Dermis blood vessel endothelial cell (primary cell): ENCODE measurements around the gene KMT5C. TPM values are rescaled to one million over a fixed set of nuclear protein-coding genes. Genes with fewer than 3 reads are reported as not detected.
"Not testable (repeated sequence)": the region's sequence is repeated elsewhere in the genome, so short reads cannot be mapped to it uniquely, and the experiment has no call there.

Experiments used
- DNase-seq: peaks from one replicate; pipeline ENCODE4 v3.0.0; 2010
- total RNA-seq: library from RNA; depleted of rRNA; stranded (reverse); fragments of >200 nt; gene quantifications from 2 replicates; pipeline ENCODE4 v1.2.3, GENCODE V29; 2014

The KMT5C gene
- total RNA-seq, 1 donor from 2014 or later: 6.1 TPM

DNA sequence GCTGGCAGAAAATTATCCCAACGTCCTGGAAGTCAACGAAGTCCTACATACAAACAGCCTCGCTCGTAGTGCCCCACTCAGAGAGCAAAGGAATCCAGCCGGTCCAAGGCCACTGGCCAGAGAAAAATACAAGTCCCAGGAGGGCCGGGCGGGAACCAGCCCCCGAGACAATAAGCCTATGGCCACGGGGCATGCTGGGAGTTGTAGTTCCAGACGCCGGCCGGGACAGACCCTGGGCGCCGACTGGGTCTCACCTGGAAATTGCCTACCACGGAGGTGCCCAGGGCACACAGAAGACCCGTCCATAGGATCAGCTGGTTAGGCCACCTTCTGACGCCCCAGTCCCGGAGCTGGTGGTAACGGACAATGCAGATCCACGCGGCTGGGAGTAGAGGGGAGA is 19.9 kb upstream of the KMT5C start:
- peak; percentile 59 for DNase-seq

DNA sequence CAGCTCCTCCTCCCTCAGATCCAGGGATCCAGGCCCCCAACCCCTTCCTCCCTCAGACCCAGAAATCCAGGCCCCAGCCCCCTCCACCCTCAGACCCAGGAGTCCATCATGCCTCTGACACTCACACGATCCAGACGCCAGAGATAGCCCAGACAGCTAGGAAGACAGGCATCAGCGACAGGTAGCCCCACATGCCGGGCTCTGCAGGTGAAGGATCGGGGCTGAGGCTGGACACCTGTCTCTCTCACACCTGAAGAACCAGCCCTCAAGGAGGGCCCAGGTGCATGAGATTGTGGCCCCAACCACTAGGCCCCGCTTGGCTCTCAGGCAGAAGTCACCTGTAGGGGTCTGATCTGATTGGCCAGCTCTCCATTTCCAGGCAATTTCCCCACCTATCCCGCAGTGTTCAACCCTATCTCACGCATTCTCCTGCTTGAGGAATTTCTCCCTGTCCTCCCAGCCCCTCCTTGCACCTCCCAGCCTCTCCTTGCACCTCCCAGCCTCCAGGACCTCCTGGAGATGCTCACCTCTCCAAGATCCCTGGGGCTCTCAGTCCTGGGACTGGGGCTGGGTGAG is 18.7 kb upstream of the KMT5C start:
- DNase-seq: no peak

DNA sequence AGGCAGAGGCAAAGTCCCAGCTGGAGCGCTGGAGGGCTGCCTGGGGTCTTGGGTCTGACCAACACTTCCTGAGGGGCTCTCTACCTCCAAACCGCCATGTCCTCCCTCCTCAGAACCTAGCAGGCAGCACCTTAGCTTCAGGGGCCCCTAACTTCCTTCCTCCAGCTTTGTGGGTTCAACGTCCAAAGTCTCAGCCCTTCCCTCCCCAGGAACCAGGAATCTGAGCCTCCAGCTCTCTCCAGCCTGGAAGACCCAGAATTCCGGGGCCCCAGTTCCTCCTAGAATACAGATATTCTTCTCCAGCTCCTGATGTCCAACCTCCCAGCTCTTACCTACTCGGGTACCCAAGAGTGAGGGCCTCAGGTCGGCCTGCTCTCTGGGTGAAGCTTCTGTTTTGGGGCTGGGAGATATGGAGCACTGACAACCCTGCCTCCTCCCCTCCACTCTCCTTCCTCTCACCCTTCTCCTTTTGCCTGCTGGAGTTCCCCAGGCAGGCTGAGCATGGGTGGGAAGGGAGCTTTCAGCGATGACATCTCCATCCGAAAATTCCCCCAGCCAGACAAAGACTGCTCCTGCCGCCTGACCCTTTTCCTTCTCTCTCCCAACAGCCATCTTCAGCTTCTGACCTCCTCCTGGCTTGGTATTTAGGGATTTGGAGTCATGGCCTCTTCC is 18.1 kb upstream of the KMT5C start:
- no peak for DNase-seq

DNA sequence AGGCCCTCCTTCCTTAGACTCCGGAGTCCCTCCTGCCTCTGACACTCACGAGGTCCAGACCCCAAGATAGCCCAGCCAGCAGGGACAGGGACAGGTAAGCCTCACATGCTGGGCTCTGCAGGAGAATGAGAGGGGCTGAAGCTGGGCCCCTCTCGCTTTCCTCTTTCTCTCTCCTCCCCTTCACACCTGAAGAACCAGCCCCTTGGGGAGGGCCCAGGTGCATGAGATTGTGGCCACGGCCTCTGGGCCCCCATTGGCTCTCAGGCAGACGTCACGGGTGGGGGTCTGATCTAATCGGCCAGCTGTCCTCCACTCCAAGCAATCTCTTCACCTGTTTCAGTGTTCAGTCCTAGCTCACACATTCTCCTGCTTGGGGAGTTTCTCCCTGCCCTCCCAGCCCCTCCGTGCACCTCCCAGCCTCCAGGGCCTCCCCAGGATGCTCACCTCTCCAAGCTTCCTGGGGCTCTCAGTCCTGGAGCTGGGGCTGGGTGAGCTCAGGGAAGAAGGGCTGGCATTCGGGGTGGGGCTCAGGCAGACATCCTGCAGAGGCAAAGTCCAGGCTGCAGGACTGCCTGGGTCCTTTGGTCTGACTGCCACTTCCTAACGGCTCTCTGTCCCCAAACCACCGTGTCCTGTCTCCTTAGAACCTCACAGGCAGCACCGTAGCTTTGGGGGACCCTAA is 17.3 kb upstream of the KMT5C start:
- DNase-seq: no peak

DNA sequence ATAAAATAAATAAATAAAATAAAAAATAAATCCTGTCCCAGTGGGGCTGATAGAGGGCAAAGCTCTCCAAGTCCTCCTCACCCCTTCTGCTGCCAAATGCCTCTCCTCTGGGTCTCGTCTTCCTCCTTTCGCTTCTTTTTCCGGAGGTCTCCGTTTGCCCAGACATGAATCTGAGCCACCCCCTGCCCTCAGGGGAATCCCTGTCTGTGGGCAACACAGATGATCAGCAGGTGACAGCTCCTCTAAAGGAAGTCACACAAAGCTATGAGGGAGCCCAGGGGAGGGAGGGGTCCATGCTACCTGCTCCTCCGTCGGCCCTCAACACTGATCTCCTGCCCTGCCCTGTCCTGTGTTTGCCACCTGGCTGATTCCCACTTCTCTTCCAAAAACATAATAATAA is 15.0 kb upstream of the KMT5C start:
- no peak for DNase-seq

DNA sequence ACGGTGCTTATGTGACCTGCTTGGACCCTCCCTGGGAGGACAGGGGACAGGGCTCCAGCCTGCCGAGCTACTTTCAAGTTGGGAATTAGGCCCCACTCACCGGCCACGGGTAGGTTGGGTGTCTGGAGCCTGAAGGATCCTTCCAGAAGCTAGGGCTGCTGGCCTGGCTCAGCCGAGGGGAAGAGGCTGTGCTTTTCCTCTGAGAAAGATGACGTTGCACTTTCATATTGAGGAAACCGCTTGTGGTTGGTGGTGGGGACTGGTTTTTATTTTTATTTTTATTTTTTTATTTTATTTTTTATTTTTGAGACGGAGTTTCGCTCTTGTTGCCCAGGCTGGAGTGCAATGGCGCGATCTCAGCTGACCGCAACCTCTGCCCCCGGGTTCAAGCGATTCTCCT is 14.5 kb upstream of the KMT5C start, which contains the start of gene TMEM150B:
Gene TMEM150B, minus strand, starts transcription at position 170 of the 400 bp plus-strand sequence. CDS start 4,305 bp downstream, outside the sequence.
- no peak for DNase-seq

DNA sequence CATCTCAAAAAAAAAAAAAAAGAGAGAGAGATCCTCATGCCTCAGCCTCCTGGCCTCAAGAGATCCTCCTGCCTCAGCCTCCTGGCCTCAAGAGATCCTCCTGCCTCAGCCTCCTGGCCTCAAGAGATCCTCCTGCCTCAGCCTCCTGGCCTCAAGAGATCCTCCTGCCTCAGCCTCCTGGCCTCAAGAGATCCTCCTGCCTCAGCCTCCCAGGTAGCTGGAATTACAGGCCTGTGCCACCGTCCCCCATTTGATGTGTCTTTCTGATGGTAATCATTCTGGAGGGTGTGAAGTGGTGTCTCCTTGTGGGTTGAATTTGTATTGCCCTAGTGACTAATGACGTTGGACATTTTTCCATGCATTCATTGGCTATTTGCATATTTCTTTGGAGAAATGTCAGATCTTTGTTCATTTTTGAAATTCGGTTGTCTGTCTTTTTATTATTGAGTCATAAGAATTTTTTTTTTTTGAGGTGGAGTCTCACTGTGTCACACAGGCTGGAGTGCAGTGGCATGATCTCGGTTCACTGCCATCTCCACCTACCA is 10.8 kb upstream of the KMT5C start:
- peak; percentile 24 for DNase-seq

DNA sequence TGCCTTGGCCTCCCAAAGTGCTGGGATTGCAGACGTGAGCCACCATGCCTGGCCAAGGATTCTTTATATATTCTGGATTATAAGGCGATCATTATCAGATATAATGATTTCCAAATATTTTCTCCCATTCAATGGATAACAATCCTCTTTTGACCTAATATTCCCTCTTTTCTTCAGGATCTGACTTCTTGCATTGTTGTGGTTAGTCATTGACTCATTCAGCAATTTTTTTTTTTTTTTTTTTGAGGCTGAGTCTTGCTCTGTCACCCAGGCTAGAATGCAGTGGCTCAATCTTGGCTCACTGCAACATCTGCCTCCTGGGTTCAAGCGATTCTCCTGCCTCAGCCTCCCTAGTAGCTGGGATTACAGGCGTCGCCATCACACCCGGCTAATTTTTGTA is 9.9 kb upstream of the KMT5C start:
- not testable (repeated sequence) for DNase-seq

DNA sequence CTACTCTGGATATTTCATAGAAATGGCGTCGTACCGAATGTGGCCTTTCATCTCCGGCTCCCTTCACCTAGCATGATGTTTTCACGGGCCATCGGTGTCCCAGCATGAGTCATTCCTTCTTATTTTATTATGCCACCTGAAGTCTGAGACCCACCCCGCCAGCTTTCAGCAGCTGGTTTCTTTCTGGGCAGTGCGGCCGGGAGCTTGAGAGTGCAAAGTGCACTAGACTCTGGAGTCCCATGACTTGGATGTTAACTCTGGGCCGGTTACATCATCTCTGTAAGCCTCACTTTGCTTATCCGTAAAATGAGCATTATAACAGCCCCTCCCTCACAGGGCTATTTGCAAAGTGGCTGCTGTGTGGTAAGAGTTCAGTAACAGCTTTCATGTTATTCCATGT is 5.8 kb upstream of the KMT5C start:
- DNase-seq: no peak

DNA sequence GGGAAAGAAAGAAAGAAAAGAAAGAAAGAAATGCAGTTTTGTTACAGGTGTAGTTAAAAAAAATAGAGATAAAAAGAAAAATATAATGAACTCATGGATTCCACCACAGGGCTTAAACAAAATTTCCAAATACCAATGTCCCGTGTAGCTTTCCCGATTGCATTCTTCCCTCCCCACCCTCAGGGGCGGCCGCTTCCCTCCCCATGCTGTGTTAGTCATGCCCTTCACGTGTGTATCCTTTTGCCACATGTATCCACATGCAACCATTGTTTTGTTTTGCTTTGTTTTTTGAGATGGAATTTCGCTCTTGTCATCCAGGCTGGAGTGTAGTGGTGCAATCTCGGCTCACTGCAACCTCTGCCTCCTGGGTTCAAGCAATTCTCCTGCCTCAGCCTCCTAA is 3.6 kb upstream of the KMT5C start:
- peak; percentile 18 for DNase-seq

DNA sequence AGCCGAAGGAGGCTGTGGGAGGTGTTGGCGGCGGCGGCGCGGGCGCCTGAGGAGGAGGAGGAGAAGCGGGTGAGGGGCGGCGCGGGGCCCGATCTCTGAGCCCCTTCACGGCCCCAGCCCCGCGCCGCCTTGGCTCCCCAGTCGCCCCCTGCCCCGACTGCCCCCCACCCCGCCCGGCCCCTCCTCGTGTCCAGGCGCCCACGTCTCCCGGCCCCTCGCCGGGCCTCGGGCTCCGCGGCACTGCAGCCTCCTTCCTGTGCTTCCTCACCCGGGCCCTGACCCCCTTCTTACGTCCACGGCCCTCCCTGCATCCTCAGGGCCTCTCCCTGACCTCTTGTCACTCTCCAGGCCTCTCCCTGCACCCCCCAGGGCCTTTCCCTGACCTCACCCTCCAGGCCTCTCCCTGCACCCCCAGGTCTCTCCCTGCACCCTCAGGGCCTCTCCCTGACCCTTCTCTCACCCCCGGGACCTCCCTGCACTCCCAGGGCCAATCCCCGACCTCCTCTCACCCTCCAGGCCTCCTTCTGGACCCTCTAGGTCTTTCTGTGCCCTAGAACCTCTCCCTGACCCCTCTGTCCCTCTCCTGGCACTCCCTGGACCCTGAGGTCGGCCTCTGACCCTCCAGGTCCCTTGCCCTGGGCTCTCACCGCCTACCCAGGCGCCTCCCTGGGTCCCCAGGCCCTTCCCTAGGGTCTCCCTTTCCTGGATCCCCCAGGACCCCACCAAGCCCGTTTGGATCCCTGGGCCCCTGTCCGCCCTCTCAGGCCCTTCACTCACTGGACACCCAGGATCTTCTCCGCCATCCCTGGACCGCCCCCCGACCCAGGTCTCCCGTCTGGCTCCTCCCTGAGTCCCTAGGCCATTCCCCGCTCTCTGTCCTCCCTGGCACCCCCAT is 460 bp downstream of the KMT5C start:
- peak; percentile 19 for DNase-seq

DNA sequence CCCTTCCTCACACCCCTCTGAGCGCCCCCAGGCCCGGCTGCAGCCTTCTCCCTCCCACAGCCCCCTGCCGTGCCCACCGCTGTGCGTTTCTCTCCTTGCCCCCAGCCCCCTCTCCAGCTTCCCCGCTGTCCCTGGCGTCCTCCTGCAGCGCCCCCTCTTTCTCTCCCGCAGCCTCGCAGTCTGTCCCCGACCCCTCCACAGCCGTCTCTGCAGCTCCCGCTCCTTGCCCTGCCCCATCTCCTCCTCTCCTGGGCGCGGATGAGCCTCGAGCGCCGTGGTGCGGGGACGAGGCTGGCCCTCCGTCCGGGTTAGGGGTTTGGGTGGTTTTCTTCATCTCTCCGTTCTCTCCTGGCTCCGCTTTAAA is 1.1 kb downstream of the KMT5C start:
- peak; percentile 33 for DNase-seq

DNA sequence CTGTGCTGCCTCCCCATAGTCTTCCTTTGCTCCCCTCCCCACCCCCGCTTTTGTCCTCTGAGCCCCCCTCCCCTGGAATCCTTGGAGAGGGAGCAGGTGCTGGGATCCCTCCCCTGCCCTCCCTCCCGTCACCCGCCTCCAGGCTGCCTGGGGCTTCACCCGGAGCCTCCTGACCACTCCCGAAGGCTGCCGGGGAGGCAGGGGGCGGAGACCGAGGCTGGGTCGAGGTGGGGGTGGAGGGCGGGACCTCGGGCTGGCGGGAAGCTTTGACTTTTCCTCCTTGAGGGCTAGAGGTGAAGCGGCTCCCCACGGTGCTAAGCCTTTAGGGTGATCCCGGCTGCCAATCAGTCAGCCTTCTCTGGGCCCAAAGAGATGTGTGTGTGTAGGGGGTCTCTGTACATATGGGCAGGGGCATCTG is 1.5 kb downstream of the KMT5C start:
- peak; percentile 53 for DNase-seq

DNA sequence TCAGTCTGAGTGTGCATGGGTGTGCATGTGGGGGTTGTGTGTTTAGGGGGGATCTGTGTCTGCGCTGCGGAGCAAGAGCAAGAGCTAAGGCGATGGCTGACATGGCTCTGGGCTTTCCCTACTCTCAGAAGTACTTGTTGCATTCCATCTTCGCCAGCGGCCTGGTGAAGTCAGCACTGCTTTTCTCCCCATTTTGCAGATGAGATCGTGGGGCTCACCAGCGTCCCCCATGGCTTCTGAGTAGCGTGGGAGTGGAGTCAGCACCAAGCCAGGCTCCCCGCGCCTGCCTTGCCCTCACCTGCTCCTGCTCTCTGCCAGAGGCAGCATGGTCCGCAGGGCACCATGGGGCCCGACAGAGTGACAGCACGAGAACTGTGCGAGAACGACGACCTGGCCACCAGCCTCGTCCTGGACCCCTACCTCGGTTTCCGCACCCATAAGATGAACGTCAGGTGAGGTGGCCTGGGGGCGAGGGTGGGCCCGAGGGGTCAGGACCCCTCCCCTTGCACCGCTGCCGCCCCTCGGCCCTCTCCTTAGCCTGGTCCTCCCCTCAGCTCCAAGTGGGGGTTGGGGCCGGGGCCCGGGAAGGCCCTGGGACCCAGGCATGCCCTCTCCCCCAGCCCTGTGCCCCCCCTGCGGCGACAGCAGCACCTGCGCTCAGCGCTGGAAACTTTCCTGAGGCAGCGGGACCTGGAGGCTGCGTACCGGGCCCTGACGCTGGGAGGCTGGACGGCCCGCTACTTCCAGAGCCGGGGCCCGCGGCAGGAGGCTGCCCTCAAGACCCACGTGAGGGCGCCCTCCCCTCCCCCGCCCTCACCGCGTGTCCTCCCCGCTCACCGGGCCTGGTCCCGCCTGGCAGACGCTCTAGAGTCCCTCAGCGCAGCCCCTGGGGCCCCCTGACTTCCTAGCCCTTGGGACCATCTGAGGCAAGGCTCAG is 2.2 kb downstream of the KMT5C start:
- no peak for DNase-seq

DNA sequence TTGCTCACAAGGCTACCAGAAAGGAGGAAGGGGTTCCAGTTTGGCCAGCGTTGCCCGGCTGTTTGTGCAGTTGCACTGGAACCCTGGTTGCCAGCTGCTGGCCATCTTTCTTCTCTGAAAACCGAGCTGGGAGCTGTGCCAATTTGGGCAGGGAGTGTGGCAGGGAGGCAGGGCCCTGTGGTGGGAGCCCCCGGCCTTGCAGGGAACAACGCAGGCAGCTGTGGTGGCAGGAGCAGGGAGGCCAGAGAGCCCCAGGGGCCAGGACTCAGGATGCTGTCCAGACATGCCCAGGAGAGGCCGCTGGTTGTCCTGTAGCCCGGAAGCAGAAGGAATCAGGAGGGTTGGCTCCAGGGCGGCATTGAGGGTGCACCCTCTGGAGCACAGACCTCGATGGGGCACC is 4.8 kb downstream of the KMT5C start:
- DNase-seq: no peak

DNA sequence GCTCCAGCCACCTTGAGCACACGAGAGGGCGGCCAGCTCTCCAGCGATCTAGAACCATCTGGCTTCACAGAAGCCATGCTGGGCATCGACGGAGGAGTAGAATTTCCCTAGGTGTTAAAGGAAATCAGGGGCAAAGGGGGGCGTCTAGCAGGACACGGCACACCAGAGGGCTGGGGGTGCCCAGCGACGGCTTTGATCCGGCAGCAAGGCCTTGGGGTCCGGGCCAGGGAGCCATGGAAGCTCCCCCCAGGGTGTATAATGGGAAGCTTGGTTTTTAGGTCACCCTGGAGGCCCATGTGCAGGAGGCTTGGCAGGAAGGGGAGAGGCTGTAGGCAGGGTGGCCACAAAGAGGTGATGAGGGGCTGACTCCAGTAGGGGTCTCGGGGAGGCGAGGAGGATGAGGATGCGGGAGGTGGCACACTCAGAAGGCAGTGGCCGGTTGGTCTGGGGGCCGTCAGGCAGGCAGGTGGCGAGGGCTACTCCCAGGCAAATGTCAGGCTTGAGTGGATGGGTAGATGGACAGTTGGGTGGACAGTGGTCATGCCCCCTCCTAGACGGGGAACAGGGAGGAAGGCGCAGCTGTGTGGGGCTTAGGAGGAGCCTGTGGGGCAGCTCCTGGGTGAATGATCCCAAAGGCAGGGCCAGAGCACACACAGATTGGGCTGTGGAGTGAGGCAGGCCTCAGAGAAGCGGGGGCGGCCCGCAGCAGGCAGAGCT is 5.6 kb downstream of the KMT5C start:
- no peak for DNase-seq

DNA sequence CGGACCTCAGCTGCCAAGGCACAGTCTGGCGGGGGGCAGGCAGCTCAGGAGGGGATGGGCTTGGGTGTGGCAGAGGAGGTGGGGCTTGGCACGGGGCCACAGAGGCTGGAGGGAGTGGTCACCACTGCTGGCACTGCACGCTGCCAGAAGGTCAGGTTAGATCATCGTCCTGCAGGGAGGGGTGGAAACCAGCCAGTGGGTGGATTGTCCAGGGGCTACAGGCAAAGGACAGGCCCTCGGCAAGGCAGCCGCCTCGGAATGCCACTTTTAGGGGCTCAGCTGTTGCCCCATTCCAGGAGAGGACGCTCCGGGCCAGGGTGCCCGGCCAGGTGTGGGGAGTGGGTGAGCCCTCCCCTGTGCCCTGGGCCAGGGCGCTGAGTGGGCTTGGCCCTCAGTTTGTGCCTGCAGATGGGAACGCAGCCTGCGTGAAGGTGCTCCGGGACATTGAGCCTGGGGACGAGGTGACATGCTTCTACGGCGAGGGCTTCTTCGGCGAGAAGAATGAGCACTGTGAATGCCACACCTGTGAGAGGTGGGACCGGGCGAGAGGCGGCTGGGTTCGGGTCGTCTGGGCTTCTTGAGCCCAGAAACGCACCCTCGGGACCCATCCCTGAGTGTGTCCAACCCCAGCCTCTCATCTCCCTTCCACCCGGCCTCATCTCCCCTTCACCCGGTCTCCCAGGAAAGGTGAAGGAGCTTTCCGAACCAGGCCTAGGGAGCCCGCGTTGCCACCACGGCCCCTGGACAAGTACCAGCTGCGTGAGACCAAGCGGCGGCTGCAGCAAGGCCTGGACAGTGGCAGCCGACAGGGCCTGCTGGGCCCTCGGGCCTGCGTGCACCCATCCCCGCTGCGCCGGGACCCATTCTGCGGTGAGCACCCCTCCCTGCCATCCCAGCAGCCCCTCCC is 6.4 kb downstream of the KMT5C start:
- no peak for DNase-seq

DNA sequence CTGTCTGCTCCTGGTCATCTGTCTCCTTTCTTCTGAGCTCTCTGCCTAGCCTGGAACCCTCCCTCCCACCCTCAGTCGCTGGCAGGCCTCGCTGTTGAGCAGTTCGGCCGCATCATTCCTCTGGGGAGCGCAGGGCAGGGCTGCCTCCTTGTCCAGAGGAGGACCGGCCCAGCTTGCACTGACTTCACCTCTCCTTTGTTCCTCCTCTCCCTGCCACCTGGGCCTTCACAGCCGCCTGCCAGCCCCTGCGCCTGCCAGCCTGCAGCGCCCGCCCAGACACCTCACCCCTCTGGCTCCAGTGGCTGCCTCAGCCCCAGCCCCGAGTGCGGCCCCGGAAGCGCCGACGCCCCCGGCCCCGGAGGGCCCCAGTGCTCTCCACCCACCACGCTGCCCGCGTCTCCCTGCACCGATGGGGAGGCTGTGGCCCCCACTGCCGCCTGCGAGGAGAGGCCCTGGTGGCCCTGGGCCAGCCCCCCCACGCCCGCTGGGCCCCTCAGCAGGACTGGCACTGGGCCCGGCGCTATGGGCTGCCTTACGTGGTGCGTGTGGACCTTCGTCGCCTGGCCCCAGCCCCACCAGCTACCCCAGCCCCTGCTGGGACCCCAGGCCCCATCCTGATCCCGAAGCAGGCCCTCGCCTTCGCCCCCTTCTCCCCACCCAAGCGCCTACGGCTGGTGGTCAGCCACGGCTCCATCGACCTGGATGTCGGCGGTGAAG is 7.2 kb downstream of the KMT5C start:
- DNase-seq: no peak

DNA sequence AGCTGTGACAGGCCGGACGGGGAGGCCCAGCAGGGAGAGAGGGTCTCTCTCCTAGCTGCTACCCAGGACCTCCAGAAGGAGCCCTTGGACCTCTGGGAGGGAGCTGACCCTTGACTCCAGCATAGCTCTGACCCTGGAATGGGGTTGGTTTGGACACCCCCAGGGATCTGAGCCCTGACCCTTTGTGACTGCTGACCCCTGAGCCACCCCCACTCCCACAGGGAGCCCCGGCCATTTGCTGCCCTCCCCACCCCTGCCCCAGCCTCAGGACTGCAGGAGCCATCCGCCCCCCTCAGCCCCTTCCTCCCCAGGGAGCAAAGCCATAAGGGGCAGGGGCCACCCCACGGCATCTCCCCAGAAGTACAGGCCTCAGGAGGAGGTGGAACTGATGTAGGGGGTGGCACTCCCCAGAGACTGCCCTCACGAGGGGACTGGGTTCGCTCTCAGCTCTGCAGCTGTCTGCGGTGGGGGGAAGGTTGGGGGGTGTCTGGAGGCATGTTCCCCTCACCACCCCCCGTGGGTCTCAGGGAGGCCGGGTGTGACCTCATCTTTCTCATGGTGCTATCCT is 7.8 kb downstream of the KMT5C start:
- DNase-seq: no peak
